HepG2 (cell line): ENCODE results near the gene EDAR. TPM values are rescaled to one million over a fixed set of nuclear protein-coding genes. Genes with fewer than 3 reads are reported as not detected.

ENCODE experiments used
- ATAC-seq: fragments of 200-7000 bp; cut with Tn5 transposase; 3 replicates; pipeline ENCODE4 v1.9.1; 2020; ENCODE audit warnings: mild to moderate bottlenecking, moderate library complexity
- BruUV-seq: library from RNA; stranded (reverse); fragments of 400-500 nt; replicated peaks from 2 replicates; lab custom pipeline; 2021; lab: Mats Ljungman, UMichigan
- CTCF ChIA-PET: fragments of 300-600 bp; formaldehyde crosslinking; extraction: SDS; loops from one replicate; lab custom pipeline; 2021; ENCODE audit warnings: low total read pairs, inconsistent platforms, low intra/inter-chr PET ratio; lab: Yijun Ruan, JAX
- POLR2A ChIA-PET: fragments of 350-600 bp; sonication (Branson Sonifier 250); formaldehyde crosslinking; loops from one replicate; lab custom pipeline; 2020; ENCODE audit warnings: antibody characterized with exemption, inconsistent platforms; lab: Yijun Ruan, JAX
- DNase-seq: peaks from one replicate; pipeline ENCODE4 v3.0.0-alpha.2; 2015; ENCODE audit warnings: low spot score
- FAIRE-seq: peaks from 3 replicates; lab custom pipeline; 2011; peaks lifted over from hg19 to GRCh38; lab: Jason Lieb, UNC
- H2AFZ ChIP-seq: one replicate; pipeline ENCODE4 v1.6.1; 2011; ENCODE audit warnings: low read length, inconsistent platforms
- H3K27ac ChIP-seq: fragments of 300-600 bp; 3 replicates; pipeline ENCODE4 v1.8.0; 2011; ENCODE audit warnings: mixed run types, mild to moderate bottlenecking, mixed read lengths, low read length, inconsistent platforms; ENCODE audit not compliant: insufficient read depth; ENCODE audit errors: extremely low read length
- H3K27me3 ChIP-seq, 2 experiments: fragments of 200-600 bp in 1 of 2; 2 replicates in 1 of 2; 3 replicates in 1 of 2; pipeline versions ENCODE4 v1.6.0 to v1.8.0; 2011; ENCODE audit warnings: low read length in 2 of 2, mild to moderate bottlenecking in 2 of 2, moderate library complexity in 2 of 2, inconsistent platforms in 1 of 2; ENCODE audit not compliant: insufficient read depth in 2 of 2, control insufficient read depth in 1 of 2
- H3K36me3 ChIP-seq, 2 experiments: fragments of 200-600 bp in 1 of 2; replicated peaks in 1 of 2; 2 replicates in 1 of 2; 3 replicates in 1 of 2; pipeline versions ENCODE4 v1.5.1 to v1.8.0; 2011; ENCODE audit warnings: low read length in 2 of 2, inconsistent platforms in 1 of 2; ENCODE audit not compliant: insufficient read depth in 2 of 2, control insufficient read depth in 1 of 2
- H3K4me1 ChIP-seq: 2 replicates; pipeline ENCODE4 v1.5.1; 2012; ENCODE audit warnings: low read length, inconsistent platforms; ENCODE audit not compliant: insufficient read depth
- H3K4me2 ChIP-seq: 2 replicates; pipeline ENCODE4 v1.6.0; 2011; ENCODE audit warnings: low read depth, low read length, inconsistent platforms
- H3K4me3 ChIP-seq, 3 experiments: fragments of 200-600 bp in 1 of 3; sonication (generic), shearing (Covaris generic) in 1 of 3; replicated peaks in 1 of 3; 2 replicates each; pipeline ENCODE4 v1.5.1; 2011 to 2016; ENCODE audit warnings: low read length in 3 of 3, inconsistent platforms in 2 of 3, low read depth in 2 of 3, mild to moderate bottlenecking in 2 of 3, control low read depth in 1 of 3, mixed read lengths in 1 of 3; ENCODE audit not compliant: insufficient read depth in 1 of 3
- H3K79me2 ChIP-seq: one replicate; pipeline ENCODE4 v1.6.1; 2011; ENCODE audit warnings: low read length, inconsistent platforms; ENCODE audit not compliant: insufficient read depth
- H3K9ac ChIP-seq: 2 replicates; pipeline ENCODE4 v1.6.0; 2011; ENCODE audit warnings: mild to moderate bottlenecking, low read depth, low read length, inconsistent platforms; ENCODE audit not compliant: insufficient read depth
- H3K9me3 ChIP-seq: 2 replicates; pipeline ENCODE4 v1.5.1; 2012; ENCODE audit warnings: mild to moderate bottlenecking, low read length
- H4K20me1 ChIP-seq: 2 replicates; pipeline ENCODE4 v1.6.0; 2011; ENCODE audit warnings: inconsistent platforms, mild to moderate bottlenecking, low read length, moderate library complexity; ENCODE audit not compliant: insufficient read depth
- ATF6 ChIP-seq: sonication (generic); formaldehyde crosslinking; conservative IDR thresholded peaks from 2 replicates; pipeline ENCODE4 v1.4.0; 2020; ENCODE audit warnings: missing genetic modification reagents
- ATRX ChIP-seq: sonication (generic); formaldehyde crosslinking; IDR thresholded peaks from 2 replicates; pipeline ENCODE4 v1.4.0; 2020; ENCODE audit warnings: missing genetic modification reagents, borderline replicate concordance
- CREB1 ChIP-seq, 2 experiments: fragments of 450-650 bp in 1 of 2; IDR thresholded peaks; 2 replicates each; pipeline ENCODE4 v1.6.1; 2016 to 2017; ENCODE audit warnings: control low read depth in 1 of 2, mild to moderate bottlenecking in 1 of 2, missing compliant biosample characterization in 1 of 2, missing genetic modification characterization in 1 of 2
- CTCF ChIP-seq: sonication (generic); formaldehyde crosslinking; IDR thresholded peaks from 2 replicates; pipeline ENCODE4 v1.5.0; 2020; ENCODE audit warnings: mild to moderate bottlenecking, missing genetic modification reagents, moderate library complexity
- FOSL2 ChIP-seq: sonication (generic); formaldehyde crosslinking; IDR thresholded peaks from 2 replicates; pipeline ENCODE4 v1.4.0; 2020; ENCODE audit warnings: missing genetic modification reagents
- FOXP1 ChIP-seq, 2 experiments: fragments of 450-650 bp in 1 of 2; IDR thresholded peaks; 2 replicates each; pipeline ENCODE4 v1.6.1; 2017 to 2018; ENCODE audit warnings: antibody characterized with exemption in 1 of 2
- SP5 ChIP-seq: IDR thresholded peaks from 2 replicates; pipeline ENCODE4 v1.6.1; 2016; ENCODE audit warnings: low read depth, borderline replicate concordance
- TEAD2 ChIP-seq: sonication (generic); formaldehyde crosslinking; IDR thresholded peaks from 2 replicates; pipeline ENCODE4 v1.9.0; 2021; ENCODE audit warnings: missing genetic modification reagents
- XRCC5 ChIP-seq: fragments of 200-400 bp; formaldehyde crosslinking; optimal IDR thresholded peaks from 2 replicates; pipeline ENCODE3; 2017; ENCODE audit warnings: mild to moderate bottlenecking, low read length
- ZBTB2 ChIP-seq: sonication (generic); formaldehyde crosslinking; IDR thresholded peaks from 2 replicates; pipeline ENCODE4 v1.8.0; 2022; ENCODE audit warnings: low read depth, missing genetic modification reagents
- ZBTB49 ChIP-seq: sonication (generic); formaldehyde crosslinking; IDR thresholded peaks from 2 replicates; pipeline ENCODE4 v1.4.0; 2020; ENCODE audit warnings: missing genetic modification reagents, borderline replicate concordance
- ZKSCAN8 ChIP-seq: IDR thresholded peaks from 2 replicates; pipeline ENCODE4 v1.6.1; 2016; ENCODE audit warnings: borderline replicate concordance, missing genetic modification reagents, missing compliant biosample characterization
- ZNF552 ChIP-seq: sonication (generic); formaldehyde crosslinking; IDR thresholded peaks from 2 replicates; pipeline ENCODE4 v1.9.0; 2022; ENCODE audit warnings: missing genetic modification reagents, mild to moderate bottlenecking, borderline replicate concordance
- ZNF652 ChIP-seq: IDR thresholded peaks from 2 replicates; pipeline ENCODE4 v1.6.1; 2016; ENCODE audit warnings: low read depth, borderline replicate concordance
- WGBS: methylation state at CpG from one replicate; pipeline ENCODE4 v1.1.6; 2017; ENCODE audit warnings: low lambda C conversion rate; 5-methylcytosine and 5-hydroxymethylcytosine counted together
- in situ Hi-C: cut with HindIII; loops from 2 replicates; pipeline ENCODE4 v1.10.0; 2017; ENCODE audit warnings: low pct_unique_long_range_greater_than_20kb; ENCODE audit not compliant: extremely low pct_ligation_motif_present
- intact Hi-C: fragments of 100-400 bp; cut with micrococcal nuclease; formaldehyde crosslinking; loops from one replicate; pipeline ENCODE4 v1.10.0; 2022; ENCODE audit not compliant: unreplicated experiment
- polyA plus RNA-seq, 8 experiments: library from polyadenylated mRNA; depleted of rRNA in 3 of 8; stranded (reverse) in 7 of 8; unstranded in 1 of 8; fragments of >200 nt; fragmentation: Illumina TruSeq in 4 of 8; extraction: Trizol in 4 of 8; gene quantifications; 2 replicates each; pipeline versions ENCODE4 v1.2.1 to v1.2.3, GENCODE V29; 2011 to 2016; ENCODE audit warnings: low read depth in 4 of 8, missing spikeins in 1 of 8, mixed read lengths in 1 of 8; ENCODE audit not compliant: insufficient read depth in 1 of 8
- total RNA-seq, 5 experiments: library from RNA; depleted of rRNA; stranded (reverse); fragments of >200 nt; fragmentation: Illumina TruSeq; extraction: Trizol; gene quantifications; 2 replicates each; pipeline ENCODE4 v1.2.3, GENCODE V29; 2016; ENCODE audit warnings: low read depth in 1 of 5

The EDAR gene
- total and polyA plus RNA-seq, 2 of the 13 experiments (the other 11 are each of a cell fraction or from before 2014, with no cell fraction given) = not detected

- TF ChIP-seq ZKSCAN8 (CRISPR knock-in tag) = no peak
- TF ChIP-seq XRCC5 = no peak
- TF ChIP-seq TEAD2 (CRISPR knock-in tag) = no peak
- no peak for TF ChIP-seq ZNF652 (CRISPR knock-in tag)
These were observed 50.8 kb downstream of the EDAR start (continued) for GRCh38 chr2:108938077-108938710.

- H3K9ac ChIP-seq = no peak overlapping the region
- WGBS = 19% methylated on average over 5 of the region's 5 CpGs
- H2AFZ ChIP-seq = no peak overlapping the region
- H3K9me3 ChIP-seq = no peaks in the 10 kb centered on the region
- H3K4me2 ChIP-seq = no peak overlapping the region
- peaks cover 2 to 33% of the 10 kb centered on the region in 2 experiments; a peak in 4 of 5 replicates for H3K27me3 ChIP-seq
- DNase-seq (no peak), FAIRE-seq (no peak), ATAC-seq (no peak)
- CTCF ChIA-PET = no interaction called here
- in situ Hi-C loops (no loop called here), intact Hi-C loops (no loop called here)
- no peaks in the 10 kb centered on the region for H3K79me2 ChIP-seq
- no TSS peak for BruUV-seq
- H3K36me3 ChIP-seq = no peaks in the 10 kb centered on the region
- no peaks in the 10 kb centered on the region for H3K4me1 ChIP-seq
- no peaks in the 10 kb centered on the region for H4K20me1 ChIP-seq
- H3K4me3 ChIP-seq = no peak overlapping the region
- no peak overlapping the region for H3K27ac ChIP-seq
- POLR2A ChIA-PET = no interaction called here
- TF ChIP-seq FOXP1 (IDR thresholded peaks at IDR 0.05) = peak; percentile 63; the same call in 1 of the 2 replicates
- TF ChIP-seq FOXP1 (CRISPR knock-in tag; IDR thresholded peaks at IDR 0.05) = no peak
- TF ChIP-seq FOSL2 (CRISPR knock-in tag) = no peak
- no peak for TF ChIP-seq ZNF552 (CRISPR knock-in tag)
- no peak for TF ChIP-seq ZBTB49 (CRISPR knock-in tag)
- no peak for TF ChIP-seq CTCF (CRISPR knock-in tag)
- no peak for TF ChIP-seq CREB1 (IDR thresholded peaks at IDR 0.05)
- TF ChIP-seq CREB1 (CRISPR knock-in tag; IDR thresholded peaks at IDR 0.05) = no peak
- no peak for TF ChIP-seq ATF6
- TF ChIP-seq ZBTB2 (CRISPR knock-in tag) = no peak
- TF ChIP-seq SP5 = no peak
- TF ChIP-seq ATRX (CRISPR knock-in tag) = no peak
These were observed 51.5 kb downstream of the EDAR start for GRCh38 chr2:108937367-108938017.
